HEK293 (cell line): Measurements from ENCODE around the gene ZNF692.

Source experiments
- CTCF ChIA-PET: fragments of 350-600 bp; formaldehyde crosslinking; extraction: SDS; loops from one replicate; lab custom pipeline; 2021; ENCODE audit warnings: antibody characterized with exemption; lab: Yijun Ruan, JAX
- POLR2A ChIA-PET: fragments of 300-600 bp; formaldehyde crosslinking; extraction: SDS; loops from one replicate; lab custom pipeline; 2020; ENCODE audit warnings: antibody characterized with exemption, inconsistent platforms; lab: Yijun Ruan, JAX
- H3K27ac ChIP-seq: fragments of 200-500 bp; sonication (Bioruptor generic); 2 replicates; pipeline ENCODE4 v1.5.1; 2014; ENCODE audit warnings: low read depth, low read length, control low read depth, inconsistent platforms; ENCODE audit errors: extremely low read depth
- H3K36me3 ChIP-seq, 2 experiments: fragments of 200-500 bp in 1 of 2; sonication (Bioruptor generic) in 1 of 2; 1 replicate in 1 of 2; 2 replicates in 1 of 2; pipeline ENCODE4 v1.5.1; 2014 to 2017; ENCODE audit warnings: inconsistent platforms in 2 of 2, low read length in 2 of 2; ENCODE audit not compliant: control insufficient read depth in 2 of 2, insufficient read depth in 1 of 2
- H3K4me1 ChIP-seq: fragments of 200-500 bp; sonication (Bioruptor generic); 2 replicates; pipeline ENCODE4 v1.5.1; 2014; ENCODE audit warnings: mild to moderate bottlenecking, low read length, inconsistent platforms; ENCODE audit not compliant: control insufficient read depth, insufficient read depth
- H3K4me3 ChIP-seq: 2 replicates; pipeline ENCODE4 v1.5.1; 2011; ENCODE audit warnings: low read depth, mild to moderate bottlenecking, control low read depth, low read length, moderate library complexity
- H3K9me3 ChIP-seq: fragments of 200-500 bp; sonication (Bioruptor generic); 2 replicates; pipeline ENCODE4 v1.5.1; 2014; ENCODE audit warnings: low read depth, low read length, inconsistent platforms; ENCODE audit not compliant: control insufficient read depth, insufficient read depth
- GLIS2 ChIP-seq: fragments of 450-650 bp; formaldehyde crosslinking; IDR thresholded peaks from 2 replicates; pipeline ENCODE4 v1.5.1; 2016; ENCODE audit warnings: missing biosample characterization, missing genetic modification characterization
- OVOL3 ChIP-seq: fragments of 450-650 bp; formaldehyde crosslinking; IDR thresholded peaks from 2 replicates; pipeline ENCODE4 v1.5.1; 2016; ENCODE audit warnings: missing biosample characterization, missing genetic modification characterization
- PATZ1 ChIP-seq: fragments of 450-650 bp; formaldehyde crosslinking; IDR thresholded peaks from 2 replicates; pipeline ENCODE4 v1.5.1; 2016; ENCODE audit warnings: missing biosample characterization, missing genetic modification characterization
- YY1 ChIP-seq: fragments of 450-650 bp; formaldehyde crosslinking; IDR thresholded peaks from 2 replicates; pipeline ENCODE4 v1.5.1; 2018; ENCODE audit warnings: missing biosample characterization, missing genetic modification characterization
- ZBTB6 ChIP-seq: fragments of 450-650 bp; formaldehyde crosslinking; IDR thresholded peaks from 2 replicates; pipeline ENCODE4 v1.5.1; 2017; ENCODE audit warnings: missing biosample characterization, missing genetic modification characterization
- ZBTB7A ChIP-seq: fragments of 450-650 bp; formaldehyde crosslinking; IDR thresholded peaks from 2 replicates; pipeline ENCODE4 v1.5.1; 2016; ENCODE audit warnings: low read depth, missing biosample characterization, missing genetic modification characterization
- ZFP3 ChIP-seq: fragments of 450-650 bp; formaldehyde crosslinking; IDR thresholded peaks from 2 replicates; pipeline ENCODE4 v1.5.1; 2016; ENCODE audit warnings: low read depth, missing biosample characterization, missing genetic modification characterization
- ZNF169 ChIP-seq: fragments of 450-650 bp; formaldehyde crosslinking; IDR thresholded peaks from 2 replicates; pipeline ENCODE4 v1.5.1; 2016; ENCODE audit warnings: missing biosample characterization, missing genetic modification characterization
- ZNF202 ChIP-seq: fragments of 450-650 bp; formaldehyde crosslinking; IDR thresholded peaks from 2 replicates; pipeline ENCODE4 v1.5.1; 2016; ENCODE audit warnings: missing biosample characterization, missing genetic modification characterization, borderline replicate concordance
- ZNF280D ChIP-seq: fragments of 450-650 bp; formaldehyde crosslinking; IDR thresholded peaks from 2 replicates; pipeline ENCODE4 v1.5.1; 2016; ENCODE audit warnings: missing biosample characterization, missing genetic modification characterization
- ZNF302 ChIP-seq: fragments of 450-650 bp; formaldehyde crosslinking; IDR thresholded peaks from 2 replicates; pipeline ENCODE4 v1.5.1; 2016; ENCODE audit warnings: missing biosample characterization, missing genetic modification characterization, low read depth
- ZNF398 ChIP-seq: fragments of 450-650 bp; formaldehyde crosslinking; IDR thresholded peaks from 2 replicates; pipeline ENCODE4 v1.5.1; 2017; ENCODE audit warnings: missing biosample characterization, missing genetic modification characterization
- ZNF426 ChIP-seq: fragments of 450-650 bp; formaldehyde crosslinking; IDR thresholded peaks from 2 replicates; pipeline ENCODE4 v1.5.1; 2017; ENCODE audit warnings: missing biosample characterization, missing genetic modification characterization, mild to moderate bottlenecking, inconsistent platforms, moderate library complexity
- ZNF518A ChIP-seq: fragments of 450-650 bp; formaldehyde crosslinking; conservative IDR thresholded peaks from 2 replicates; pipeline ENCODE4 v1.5.1; 2016; ENCODE audit warnings: low read depth, missing biosample characterization, missing genetic modification characterization
- ZNF521 ChIP-seq: fragments of 450-650 bp; formaldehyde crosslinking; IDR thresholded peaks from 2 replicates; pipeline ENCODE4 v1.5.1; 2017; ENCODE audit warnings: missing biosample characterization, mild to moderate bottlenecking, missing genetic modification characterization
- ZNF645 ChIP-seq: fragments of 450-650 bp; formaldehyde crosslinking; IDR thresholded peaks from 2 replicates; pipeline ENCODE4; 2016; ENCODE audit warnings: missing biosample characterization, missing genetic modification characterization
- ZNF76 ChIP-seq: fragments of 450-650 bp; formaldehyde crosslinking; IDR thresholded peaks from 2 replicates; pipeline ENCODE4; 2016; ENCODE audit warnings: low read depth, missing biosample characterization, missing genetic modification characterization, borderline replicate concordance
- ZNF777 ChIP-seq: fragments of 450-650 bp; formaldehyde crosslinking; IDR thresholded peaks from 2 replicates; pipeline ENCODE4 v1.5.1; 2017; ENCODE audit warnings: missing biosample characterization, missing genetic modification characterization, borderline replicate concordance

The ZNF692 gene

GRCh38 chr1:248904437-248905216 lies 45.7 kb upstream of the ZNF692 start:
- POLR2A ChIA-PET = no interaction called here
- no peaks in the 10 kb centered on the region for H3K9me3 ChIP-seq
- no peak overlapping the region for H3K4me3 ChIP-seq
- no peaks in the 10 kb centered on the region for H3K4me1 ChIP-seq
- no peak overlapping the region for H3K27ac ChIP-seq
- CTCF ChIA-PET = no interaction called here
- TF ChIP-seq ZNF280D (no peak), ZNF302 (tag by site-specific recombination) (no peak), ZFP3 (tag by site-specific recombination) (no peak), ZNF521 (tag by site-specific recombination) (no peak), ZNF777 (tag by site-specific recombination) (no peak)
- H3K36me3 ChIP-seq = no peaks in the 10 kb centered on the region

- H3K4me3 ChIP-seq = no peak overlapping the region
- no peaks in the 10 kb centered on the region for H3K36me3 ChIP-seq
- POLR2A ChIA-PET = no interaction called here
- CTCF ChIA-PET = no interaction called here
- H3K4me1 ChIP-seq = no peaks in the 10 kb centered on the region
- H3K27ac ChIP-seq = no peak overlapping the region
- no peaks in the 10 kb centered on the region for H3K9me3 ChIP-seq
- TF ChIP-seq GLIS2 = no peak
- no peak for TF ChIP-seq ZBTB6 (tag by site-specific recombination)
- TF ChIP-seq ZNF398 (tag by site-specific recombination) = no peak
- no peak for TF ChIP-seq ZNF202
- TF ChIP-seq OVOL3 (tag by site-specific recombination) = no peak
- TF ChIP-seq PATZ1 = no peak
- TF ChIP-seq ZNF518A = no peak
- TF ChIP-seq ZNF76 (tag by site-specific recombination) = no peak
- TF ChIP-seq ZNF645 (tag by site-specific recombination) = no peak
- TF ChIP-seq YY1 (tag by site-specific recombination) = no peak
- no peak for TF ChIP-seq ZNF169 (tag by site-specific recombination)
- TF ChIP-seq ZBTB7A (tag by site-specific recombination) = no peak
- TF ChIP-seq ZNF426 (tag by site-specific recombination) = no peak
These were observed 42.7 kb upstream of the ZNF692 start for GRCh38 chr1:248901578-248901977.
